ENCODE data around the gene ANAPC7. TPM values are rescaled to one million over a fixed set of nuclear protein-coding genes. Genes with fewer than 3 reads are reported as not detected.

Gene ANAPC7, protein sequence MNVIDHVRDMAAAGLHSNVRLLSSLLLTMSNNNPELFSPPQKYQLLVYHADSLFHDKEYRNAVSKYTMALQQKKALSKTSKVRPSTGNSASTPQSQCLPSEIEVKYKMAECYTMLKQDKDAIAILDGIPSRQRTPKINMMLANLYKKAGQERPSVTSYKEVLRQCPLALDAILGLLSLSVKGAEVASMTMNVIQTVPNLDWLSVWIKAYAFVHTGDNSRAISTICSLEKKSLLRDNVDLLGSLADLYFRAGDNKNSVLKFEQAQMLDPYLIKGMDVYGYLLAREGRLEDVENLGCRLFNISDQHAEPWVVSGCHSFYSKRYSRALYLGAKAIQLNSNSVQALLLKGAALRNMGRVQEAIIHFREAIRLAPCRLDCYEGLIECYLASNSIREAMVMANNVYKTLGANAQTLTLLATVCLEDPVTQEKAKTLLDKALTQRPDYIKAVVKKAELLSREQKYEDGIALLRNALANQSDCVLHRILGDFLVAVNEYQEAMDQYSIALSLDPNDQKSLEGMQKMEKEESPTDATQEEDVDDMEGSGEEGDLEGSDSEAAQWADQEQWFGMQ
- total RNA-seq = 10 to 100 TPM; 67.5 to 78.8 (median 74.4) TPM

- DNase-seq = peak; percentile 37
- H3K4me3 ChIP-seq = peak within 1 kb of the TSS; percentile 88 to 97 (median 96)
- 0% methylated on average over 28 to 50 of the region's 62 CpGs for WGBS, 2 donors
- peak within 1 kb of the TSS; percentile 91 to 98 (median 96) for H3K27ac ChIP-seq
- H3K4me1 ChIP-seq = peaks cover 8 to 52% (median 19%) of the 10 kb centered on the region in 3 donors
- no peaks in the 10 kb centered on the region for H3K27me3 ChIP-seq
- no peaks in the 10 kb centered on the region for H3K9me3 ChIP-seq
- H3K36me3 ChIP-seq = peaks cover 0 to 26% (median 0%) of the 10 kb centered on the region in 3 donors
- peak in 2 of 4 donors; percentile 40 to 61 for TF ChIP-seq POLR2A (IDR thresholded peaks at IDR 0.05)
- TF ChIP-seq CTCF (IDR thresholded peaks at IDR 0.05) = no peak
- intact Hi-C loops (cut with DNase I) = no loop called here
Measured at GRCh38 chr12:110403146-110403975, at the start of gene ANAPC7. Gene ANAPC7 (minus strand): TSS chr12:110403708. CDS start chr12:110403627, 81 bp downstream.

GRCh38 chr12:110451263-110451662, 47.8 kb upstream of the ANAPC7 start:
- 50 to 79% methylated on average over 1 of the region's 1 CpG for WGBS, 2 donors
- Histone ChIP-seq H3K36me3 (peaks cover 0 to 58% (median 0%) of the 10 kb centered on the region in 3 donors), H3K27ac (peak overlapping the region in 3 of 4 donors; percentile 14 to 96 (median 18)), H3K4me3 (no peak overlapping the region), H3K4me1 (peaks cover 0 to 38% (median 23%) of the 10 kb centered on the region in 3 donors), H3K9me3 (no peaks in the 10 kb centered on the region), H3K27me3 (no peaks in the 10 kb centered on the region)
- TF ChIP-seq CTCF (IDR thresholded peaks at IDR 0.05) = no peak
- no peak for TF ChIP-seq POLR2A (IDR thresholded peaks at IDR 0.05)
- intact Hi-C loops (cut with DNase I) = loop anchor here (10.0 kb wide), 1 partner anchor 64 kb away; no protein-coding TSS in a partner anchor
- DNase-seq = no peak

- Histone ChIP-seq H3K4me1 (peaks cover 0 to 46% (median 28%) of the 10 kb centered on the region in 3 donors), H3K9me3 (no peaks in the 10 kb centered on the region), H3K27ac (peak within 1 kb of the TSS; percentile 96 to 97 (median 96)), H3K36me3 (peaks cover 0 to 57% (median 5%) of the 10 kb centered on the region in 3 donors), H3K4me3 (peak within 1 kb of the TSS; percentile 66 to 90 (median 88)), H3K27me3 (no peaks in the 10 kb centered on the region)
- intact Hi-C loops (cut with DNase I) = loop anchor here (5.0 to 10.0 kb wide), 2 partner anchors 65 to 152 kb away; no protein-coding TSS in a partner anchor
- DNase-seq = peak; percentile 79
- 0 to 2% methylated on average over 24 to 35 of the region's 51 CpGs for WGBS, 2 donors
- peak in 2 of 4 donors; percentile 55 to 75 for TF ChIP-seq POLR2A (IDR thresholded peaks at IDR 0.05)
- TF ChIP-seq CTCF (IDR thresholded peaks at IDR 0.05) = peak; percentile 82 to 96 (median 92)
Measured at GRCh38 chr12:110449799-110450497, 46.4 kb upstream of the ANAPC7 start, which contains the start of gene ARPC3. Gene ARPC3 (minus strand): TSS chr12:110450337. CDS start chr12:110450260, 77 bp downstream.

GRCh38 chr12:110444455-110444854, 40.9 kb upstream of the ANAPC7 start:
- H3K36me3 ChIP-seq = peaks cover 5 to 79% (median 18%) of the 10 kb centered on the region in 3 donors
- 69 to 85% methylated on average over 3 of the region's 3 CpGs for WGBS, 2 donors
- DNase-seq = no peak
- TF ChIP-seq POLR2A (IDR thresholded peaks at IDR 0.05) = no peak
- TF ChIP-seq CTCF (IDR thresholded peaks at IDR 0.05) = no peak
- no peaks in the 10 kb centered on the region for H3K9me3 ChIP-seq
- peak overlapping the region; percentile 39 to 68 (median 56) for H3K27ac ChIP-seq
- no peaks in the 10 kb centered on the region for H3K27me3 ChIP-seq
- peaks cover 0 to 49% (median 28%) of the 10 kb centered on the region in 3 donors for H3K4me1 ChIP-seq
- intact Hi-C loops (cut with DNase I) = no loop called here
- no peak overlapping the region for H3K4me3 ChIP-seq
